ENCODE results near the gene TMPRSS9.

DNA sequence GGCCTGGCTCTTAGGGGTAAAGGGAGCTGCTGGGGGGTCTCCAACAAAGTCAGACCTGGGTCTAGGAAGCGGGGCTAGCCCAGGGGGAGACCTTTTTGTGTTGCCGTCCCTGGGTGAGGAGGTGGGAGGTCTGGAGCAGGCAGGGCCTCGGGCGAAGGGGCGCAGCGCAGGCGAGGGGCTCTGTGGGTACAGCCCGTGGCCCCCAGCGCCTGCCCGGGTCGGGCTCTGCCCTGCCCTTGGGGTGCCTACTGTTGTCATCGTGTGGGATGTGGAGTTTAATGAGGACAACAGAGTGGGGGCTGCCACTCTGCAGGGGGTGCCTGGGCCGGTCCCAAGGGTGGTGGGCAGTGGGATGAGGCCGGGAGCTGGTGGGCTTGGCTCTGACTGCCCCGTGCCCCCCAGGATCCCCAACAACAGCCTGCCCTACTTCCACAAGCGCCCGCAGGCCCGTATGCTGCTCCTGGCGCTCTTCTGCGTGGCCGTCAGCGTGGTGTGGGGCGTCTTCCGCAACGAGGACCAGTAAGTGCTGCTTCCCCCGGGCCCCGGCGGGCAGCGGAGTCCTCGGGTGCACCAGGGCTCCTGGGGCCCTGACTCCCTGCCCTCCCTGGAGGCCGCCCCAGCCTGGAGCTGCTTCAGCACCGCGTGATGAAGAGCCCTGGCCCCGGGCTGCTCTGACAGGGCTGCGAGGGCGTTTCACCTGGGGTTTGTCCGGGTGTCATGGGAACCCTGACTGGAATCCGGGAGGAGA is 19.4 kb upstream of the TMPRSS9 start:
- TF ChIP-seq BACH2 (CRISPR knock-in tag; IDR thresholded peaks at IDR 0.05; ENCODE audit: borderline replicate concordance): no peak
- TF ChIP-seq ARNTL (CRISPR knock-in tag; IDR thresholded peaks at IDR 0.05; ENCODE audit: borderline replicate concordance, low read depth): no peak
- no peak for TF ChIP-seq ZNF70 (CRISPR knock-in tag; IDR thresholded peaks at IDR 0.05)
- TF ChIP-seq CSDC2 (CRISPR knock-in tag; IDR thresholded peaks at IDR 0.05): no peak
- TF ChIP-seq ZFP30 (CRISPR knock-in tag; IDR thresholded peaks at IDR 0.05): no peak

All from SK-N-SH treated with all-trans-retinoic acid at 6 μM for 48 hours (cell line).